ENCODE results near the gene PML. TPM values are rescaled to one million over a fixed set of nuclear protein-coding genes. Genes with fewer than 3 reads are reported as not detected.

PML gene
- total and polyA plus RNA-seq, 10 donors, result 17.5 to 127 (median 83.1) TPM

Small RNA genes lying within 50 kb of the gene (small RNA-seq; reads per million reads assigned to genes)
- 0 reads per million in 4 donors for gene RN7SL429P

Other genes starting within 250 kb of the PML start
- 1 to 10 TPM in 3 of 7 donors, under 1 TPM in 3, not detected in 1; 0.51 to 2.8 (median 0.88) TPM for gene INSYN1, start 241.4 kb upstream of the PML start, total RNA-seq
- 1 to 10 TPM in 1 of 3 donors, under 1 TPM in 2; 0.11 to 1.2 (median 0.35) TPM for gene INSYN1, start 241.4 kb upstream of the PML start, polyA plus RNA-seq
- not detected for gene TBC1D21, start 121.2 kb upstream of the PML start, total RNA-seq
- gene TBC1D21, start 121.2 kb upstream of the PML start, polyA plus RNA-seq, result not detected
- gene LOXL1, start 68.3 kb upstream of the PML start, total RNA-seq, result 1 to 10 TPM; 3.3 to 9.4 (median 6.4) TPM
- gene LOXL1, start 68.3 kb upstream of the PML start, polyA plus RNA-seq, result 10 to 100 TPM in 1 of 3 donors, 1 to 10 TPM in 2; 7.9 to 11.3 (median 9.4) TPM
- 10 to 100 TPM in 3 of 7 donors, 1 to 10 TPM in 4; 9.0 to 15.2 (median 9.6) TPM for gene STOML1, start 2.4 kb upstream of the PML start, total RNA-seq
- gene STOML1, start 2.4 kb upstream of the PML start, polyA plus RNA-seq, result 10 to 100 TPM in 2 of 3 donors, 1 to 10 TPM in 1; 8.2 to 12.4 (median 10.4) TPM
- gene GOLGA6A, start 87.8 kb downstream of the PML start, total RNA-seq, result under 1 TPM in 2 of 7 donors, not detected in 5; 0.35 to 0.61 TPM
- gene GOLGA6A, start 87.8 kb downstream of the PML start, polyA plus RNA-seq, result under 1 TPM in 1 of 3 donors, not detected in 2; 0.03 TPM
- gene ISLR2, start 135.9 kb downstream of the PML start, total RNA-seq, result 1 to 10 TPM in 5 of 7 donors, under 1 TPM in 2; 0.51 to 3.0 (median 1.7) TPM
- gene ISLR2, start 135.9 kb downstream of the PML start, polyA plus RNA-seq, result 1 to 10 TPM in 1 of 3 donors, under 1 TPM in 2; 0.20 to 1.3 (median 0.27) TPM
- 10 to 100 TPM; 13.4 to 69.4 (median 34.2) TPM for gene ISLR, start 179.0 kb downstream of the PML start, total RNA-seq
- 10 to 100 TPM; 14.4 to 24.2 (median 21.4) TPM for gene ISLR, start 179.0 kb downstream of the PML start, polyA plus RNA-seq
- gene STRA6, start 208.1 kb downstream of the PML start, total RNA-seq, result 1 to 10 TPM in 2 of 7 donors, under 1 TPM in 2, not detected in 3; 0.47 to 1.8 (median 0.94) TPM
- 1 to 10 TPM in 1 of 3 donors, under 1 TPM in 2; 0.68 to 1.2 (median 0.96) TPM for gene STRA6, start 208.1 kb downstream of the PML start, polyA plus RNA-seq
- not detected for gene CCDC33, start 241.6 kb downstream of the PML start, total RNA-seq
- under 1 TPM in 1 of 3 donors, not detected in 2; 0.08 TPM for gene CCDC33, start 241.6 kb downstream of the PML start, polyA plus RNA-seq